Mammary microvascular endothelial cell (primary cell): Measurements from ENCODE around the gene IPO13. TPM values are rescaled to one million over a fixed set of nuclear protein-coding genes. Genes with fewer than 3 reads are reported as not detected.

Experiments
- total RNA-seq: library from RNA; depleted of rRNA; stranded (reverse); fragments of >200 nt; gene quantifications from 2 replicates; pipeline ENCODE4 v1.2.3, GENCODE V29; 2015

IPO13 gene
- 15.9 and 18.8 TPM in 2 replicates for total RNA-seq

GRCh38 chr1:43946236-43947060 lies at the start of gene IPO13:
Gene IPO13 (plus strand): TSS chr1:43946950. CDS start chr1:43947601, 651 bp downstream.

GRCh38 chr1:43933386-43934100 lies 13.2 kb upstream of the IPO13 start, which contains the start of gene ARTN:
Gene ARTN (plus strand): TSS chr1:43933801. CDS start chr1:43935657, 1,856 bp downstream.

GRCh38 chr1:43969746-43970466 lies 23.2 kb downstream of the IPO13 start, which contains the start of gene DPH2:
Gene DPH2 (plus strand): TSS chr1:43970010. CDS start chr1:43970176, 166 bp downstream.

GRCh38 chr1:43974443-43975248 lies 27.9 kb downstream of the IPO13 start, which contains the start of gene ATP6V0B:
Gene ATP6V0B (plus strand): TSS chr1:43974960. CDS start chr1:43975041, 81 bp downstream.

GRCh38 chr1:43978551-43979260 lies 32.0 kb downstream of the IPO13 start, which contains the start of gene B4GALT2:
Gene B4GALT2 (plus strand): TSS chr1:43979210. CDS start chr1:43981161, 1,951 bp downstream.

GRCh38 chr1:43991476-43992231 lies 44.9 kb downstream of the IPO13 start, which contains the start of gene CCDC24:
Gene CCDC24 (plus strand): TSS chr1:43991599. CDS start chr1:43991879, 280 bp downstream.

Other genes starting within 250 kb of the IPO13 start
- gene ST3GAL3, start 239.4 kb upstream of the IPO13 start, total RNA-seq, result 8.5 and 10.9 TPM in 2 replicates
- 0.05 TPM in 1 of 2 replicates, not detected in the other for gene ARTN, start 13.1 kb upstream of the IPO13 start, total RNA-seq
- 34.6 and 49.1 TPM in 2 replicates for gene DPH2, start 23.1 kb downstream of the IPO13 start, total RNA-seq
- gene ATP6V0B, start 28.0 kb downstream of the IPO13 start, total RNA-seq, result 129 and 147 TPM in 2 replicates
- 92.8 and 105 TPM in 2 replicates for gene B4GALT2, start 32.3 kb downstream of the IPO13 start, total RNA-seq
- 0.80 and 0.89 TPM in 2 replicates for gene CCDC24, start 44.6 kb downstream of the IPO13 start, total RNA-seq
- gene SLC6A9, start 84.5 kb downstream of the IPO13 start, total RNA-seq, result 0.07 and 5.6 TPM in 2 replicates
- not detected in 2 replicates for gene KLF17, start 171.9 kb downstream of the IPO13 start, total RNA-seq
- not detected in 2 replicates for gene KLF18, start 194.7 kb downstream of the IPO13 start, total RNA-seq